GM13976 (cell line): Measurements from ENCODE around the gene PTPRM.

Experiments used
- DNase-seq: peaks from one replicate; pipeline ENCODE4 v3.0.0; 2012; ENCODE audit warnings: low spot score
- in situ Hi-C: fragments of 300-500 bp; cut with MboI; formaldehyde crosslinking; loops from one replicate; pipeline ENCODE4 v1.12.0; 2022; ENCODE audit warnings: low sequenced_read_pairs, mixed read lengths, inconsistent platforms; ENCODE audit not compliant: unreplicated experiment
- TF ChIP-seq, protein P1 (sequence below): IDR thresholded peaks from 2 replicates; pipeline ENCODE4 v1.5.1; 2012; ENCODE audit warnings: borderline replicate concordance, mild to moderate bottlenecking; ENCODE audit not compliant: insufficient read depth; ENCODE audit errors: extremely low read depth, missing control alignments, control extremely low read depth

PTPRM gene

DNA sequence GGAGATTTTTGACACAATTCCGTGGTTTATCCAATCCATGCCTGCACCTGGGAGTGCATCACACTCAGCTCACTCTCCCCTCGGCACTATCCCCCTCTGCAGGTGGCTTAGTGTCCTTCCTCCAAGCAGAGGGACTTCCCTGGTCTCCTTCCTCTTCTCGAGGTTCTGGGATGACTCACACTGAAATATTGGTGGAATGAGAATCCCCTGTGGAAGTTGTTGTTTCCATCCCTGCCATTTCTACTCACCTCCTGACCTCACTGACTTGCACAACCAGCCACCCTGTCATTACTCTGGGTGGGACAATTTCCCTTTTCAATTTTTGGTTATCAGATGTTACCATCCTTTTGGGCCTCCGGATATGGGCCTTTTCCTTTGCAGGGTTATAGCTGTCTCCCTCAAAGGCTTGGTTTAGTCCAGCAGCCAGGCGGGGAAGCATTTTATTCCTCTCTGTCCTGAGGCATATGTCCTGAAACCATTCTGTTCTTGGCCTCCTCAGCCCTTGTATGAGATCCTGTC lies 59.9 kb downstream of the PTPRM start:
- TF ChIP-seq, protein P1, sequence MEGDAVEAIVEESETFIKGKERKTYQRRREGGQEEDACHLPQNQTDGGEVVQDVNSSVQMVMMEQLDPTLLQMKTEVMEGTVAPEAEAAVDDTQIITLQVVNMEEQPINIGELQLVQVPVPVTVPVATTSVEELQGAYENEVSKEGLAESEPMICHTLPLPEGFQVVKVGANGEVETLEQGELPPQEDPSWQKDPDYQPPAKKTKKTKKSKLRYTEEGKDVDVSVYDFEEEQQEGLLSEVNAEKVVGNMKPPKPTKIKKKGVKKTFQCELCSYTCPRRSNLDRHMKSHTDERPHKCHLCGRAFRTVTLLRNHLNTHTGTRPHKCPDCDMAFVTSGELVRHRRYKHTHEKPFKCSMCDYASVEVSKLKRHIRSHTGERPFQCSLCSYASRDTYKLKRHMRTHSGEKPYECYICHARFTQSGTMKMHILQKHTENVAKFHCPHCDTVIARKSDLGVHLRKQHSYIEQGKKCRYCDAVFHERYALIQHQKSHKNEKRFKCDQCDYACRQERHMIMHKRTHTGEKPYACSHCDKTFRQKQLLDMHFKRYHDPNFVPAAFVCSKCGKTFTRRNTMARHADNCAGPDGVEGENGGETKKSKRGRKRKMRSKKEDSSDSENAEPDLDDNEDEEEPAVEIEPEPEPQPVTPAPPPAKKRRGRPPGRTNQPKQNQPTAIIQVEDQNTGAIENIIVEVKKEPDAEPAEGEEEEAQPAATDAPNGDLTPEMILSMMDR, result no peak

DNA sequence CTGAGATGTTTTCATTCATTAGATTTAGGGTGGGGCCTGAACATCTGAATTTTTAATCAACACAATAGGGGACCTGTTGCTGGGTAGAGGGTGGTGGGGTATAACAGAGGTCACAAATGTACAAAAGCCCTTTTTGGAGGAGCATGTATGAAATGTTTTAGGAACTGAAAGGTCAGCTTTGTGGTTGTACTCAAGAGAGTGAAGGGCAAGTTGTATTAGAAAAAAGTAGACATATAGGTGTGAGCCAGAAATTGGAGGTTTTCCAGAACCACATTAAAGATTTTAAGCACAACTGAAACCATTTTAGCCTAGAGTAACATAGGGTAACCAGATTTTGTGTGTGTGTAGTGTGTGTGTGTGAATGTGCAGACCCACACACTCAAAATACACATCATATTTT lies 62.3 kb downstream of the PTPRM start:
- no peak for DNase-seq
- in situ Hi-C loops, result no loop called here
- TF ChIP-seq, protein P1, result no peak

More for the DNA sequence above, 59.9 kb downstream of the PTPRM start:
- no peak for DNase-seq
- in situ Hi-C loops, result no loop called here

DNA sequence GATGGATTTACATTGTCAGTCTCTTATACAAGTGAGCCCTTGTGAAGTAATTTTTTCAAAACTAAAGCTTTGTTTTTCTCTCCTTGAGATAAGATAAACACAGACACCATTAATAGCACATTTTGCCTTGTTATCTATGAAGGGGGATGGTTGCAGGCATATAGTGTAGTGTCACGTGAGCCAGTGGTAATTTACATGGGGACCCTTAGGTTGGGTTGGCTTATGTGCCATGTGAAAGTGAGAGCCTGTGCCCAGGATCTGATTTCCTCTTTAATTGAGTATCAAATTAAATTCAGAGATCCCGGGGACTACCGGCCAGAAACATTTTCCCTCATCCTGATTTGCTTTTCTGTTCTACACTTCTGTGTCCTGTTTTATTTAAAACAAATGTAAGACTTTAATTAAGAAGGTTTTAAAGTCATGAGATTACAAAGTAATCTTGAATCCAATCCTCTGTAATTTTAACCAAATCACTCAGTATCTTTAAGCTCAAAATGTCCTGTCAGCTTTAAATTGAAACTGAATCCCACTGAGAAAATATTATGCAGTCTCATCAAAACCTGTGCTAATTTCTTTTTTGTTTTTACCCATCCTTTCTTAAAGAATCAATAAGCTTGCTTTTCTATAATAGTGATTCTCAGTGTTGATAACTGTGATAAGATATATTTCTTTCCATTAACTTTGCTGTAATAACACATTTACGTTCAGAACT lies 63.8 kb downstream of the PTPRM start:
- TF ChIP-seq, protein P1, result no peak
- in situ Hi-C loops, result no loop called here
- DNase-seq, result no peak

DNA sequence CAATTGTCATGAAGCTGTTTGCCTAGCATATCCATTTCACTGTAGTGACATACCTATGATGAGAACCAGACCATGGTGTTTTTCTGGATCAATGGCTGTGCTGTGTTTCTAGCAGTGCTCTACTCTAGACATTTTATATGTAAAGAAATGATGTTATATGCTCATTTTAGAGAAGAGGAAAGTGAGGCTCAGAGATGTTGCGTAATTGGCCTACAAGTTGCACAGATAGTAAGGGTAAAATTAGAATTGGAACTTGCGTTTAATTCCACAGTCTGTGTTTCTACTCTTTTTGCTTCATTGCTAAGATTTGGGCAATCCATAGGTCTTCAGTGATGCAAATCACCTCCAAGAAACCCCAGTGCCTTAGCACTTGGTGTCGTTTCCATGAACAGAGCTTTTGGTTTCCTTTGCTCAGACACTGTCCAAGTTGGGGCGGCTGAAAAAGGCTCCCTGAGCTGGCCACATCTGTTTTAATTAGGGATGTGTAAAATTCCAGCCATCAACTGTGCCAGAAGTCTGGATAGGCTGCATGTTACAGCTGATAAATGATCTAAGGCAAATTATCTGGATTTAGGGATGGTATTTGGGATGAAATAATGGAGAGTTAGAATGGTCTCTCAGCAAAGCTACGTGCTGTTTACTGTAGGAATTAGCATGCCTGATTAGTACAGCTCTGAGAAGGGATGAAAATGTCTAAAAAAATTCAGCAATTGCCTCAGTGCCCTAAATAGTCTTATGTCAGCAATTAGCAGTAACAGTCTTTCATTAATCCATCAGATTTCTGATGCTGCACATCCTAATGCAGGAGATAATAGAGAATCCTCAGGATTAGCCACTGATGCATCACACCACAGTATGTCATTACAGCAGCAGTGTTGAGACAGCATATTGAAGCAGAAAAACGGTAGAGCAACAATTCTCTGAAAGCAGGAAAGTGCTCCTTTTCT lies 65.3 kb downstream of the PTPRM start:
- in situ Hi-C loops, result no loop called here
- no peak for DNase-seq
- TF ChIP-seq, protein P1, result no peak

DNA sequence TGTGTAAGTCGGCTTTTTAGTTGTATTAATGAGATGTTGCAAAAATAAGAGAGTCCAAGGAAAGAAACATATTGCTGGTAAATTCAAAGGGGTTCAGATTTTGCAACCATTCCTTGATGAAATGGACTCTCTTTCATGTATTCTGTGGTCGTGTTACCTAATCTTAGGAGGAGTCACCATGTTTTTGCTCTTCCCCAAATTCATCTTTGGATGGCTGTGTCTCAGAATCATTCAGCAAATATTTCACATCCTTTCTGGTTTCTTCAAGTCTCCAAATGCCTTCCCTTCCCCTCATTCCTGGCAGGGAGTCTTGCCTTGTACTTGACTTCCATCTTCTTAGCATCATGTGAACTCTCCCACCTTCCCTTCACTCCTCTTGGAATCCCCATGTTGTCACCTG lies 66.1 kb downstream of the PTPRM start:
- TF ChIP-seq, protein P1, result no peak
- no peak for DNase-seq
- in situ Hi-C loops, result no loop called here

DNA sequence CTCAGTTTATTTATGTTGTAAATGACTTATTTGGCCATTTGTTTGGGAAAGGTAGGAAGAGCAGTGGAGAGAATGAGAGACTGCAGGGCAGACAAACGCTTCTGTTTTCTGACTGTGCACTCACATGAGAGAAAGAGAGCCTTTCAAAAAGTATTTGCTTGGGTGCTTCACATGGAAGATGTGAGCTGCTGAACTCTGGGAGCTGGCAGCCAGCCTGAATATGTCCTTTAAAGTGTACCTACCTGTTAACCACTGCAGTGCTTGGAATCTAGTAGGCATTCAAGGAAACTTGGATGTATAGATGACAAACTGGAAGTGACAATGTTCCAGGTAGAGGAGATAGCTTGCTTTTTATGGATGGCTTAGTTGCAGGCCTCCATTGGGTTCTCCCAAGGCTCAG lies 68.8 kb downstream of the PTPRM start:
- in situ Hi-C loops, result no loop called here

More for the DNA sequence above, 68.8 kb downstream of the PTPRM start:
- TF ChIP-seq, protein P1, result no peak
- no peak for DNase-seq
